Left cardiac atrium (tissue), 4 donors: ENCODE results near the gene PLCXD1. TPM values are rescaled to one million over a fixed set of nuclear protein-coding genes. Genes with fewer than 3 reads are reported as not detected.
"Not testable (repeated sequence)": the region's sequence is repeated elsewhere in the genome, so short reads cannot be mapped to it uniquely, and the experiment has no call there.

Experiments used
- ATAC-seq, 2 donors: fragments of 200-7000 bp; cut with Tn5 transposase; one replicate each; pipeline ENCODE4 v1.9.1; 2020; ENCODE audit warnings: mild to moderate bottlenecking in 2 of 2, moderate library complexity in 2 of 2
- DNase-seq: peaks from one replicate; pipeline ENCODE4 v3.0.0-alpha.2; 2020
- intact Hi-C, 2 donors: fragments of 100-400 bp; cut with DNase I; formaldehyde crosslinking; loops; one replicate each; pipeline versions ENCODE4 v1.14.1 to v1.15.1; 2022 to 2023
- total RNA-seq, 2 donors: library from RNA; stranded (reverse); fragmentation: NEBNext Ultra II Directional; extraction: Animal tissue kit (Norgen Biotek cat#: 25700); gene quantifications; one replicate each; pipeline ENCODE4 v1.2.1, GENCODE V29; 2021
- donor health status: DM: no; HTN: yes; CAD: no.
- donor health status: DM: no; HTN: yes; CAD: no; lungs with severe emphysema.
- donor health status: DM: yes; HTN: yes; CAD: no.
- donor health status: Dilated cardiomyopathy.

The PLCXD1 gene
- total RNA-seq, 2 donors from 2014 or later, result 2.9 to 13.7 TPM

DNA sequence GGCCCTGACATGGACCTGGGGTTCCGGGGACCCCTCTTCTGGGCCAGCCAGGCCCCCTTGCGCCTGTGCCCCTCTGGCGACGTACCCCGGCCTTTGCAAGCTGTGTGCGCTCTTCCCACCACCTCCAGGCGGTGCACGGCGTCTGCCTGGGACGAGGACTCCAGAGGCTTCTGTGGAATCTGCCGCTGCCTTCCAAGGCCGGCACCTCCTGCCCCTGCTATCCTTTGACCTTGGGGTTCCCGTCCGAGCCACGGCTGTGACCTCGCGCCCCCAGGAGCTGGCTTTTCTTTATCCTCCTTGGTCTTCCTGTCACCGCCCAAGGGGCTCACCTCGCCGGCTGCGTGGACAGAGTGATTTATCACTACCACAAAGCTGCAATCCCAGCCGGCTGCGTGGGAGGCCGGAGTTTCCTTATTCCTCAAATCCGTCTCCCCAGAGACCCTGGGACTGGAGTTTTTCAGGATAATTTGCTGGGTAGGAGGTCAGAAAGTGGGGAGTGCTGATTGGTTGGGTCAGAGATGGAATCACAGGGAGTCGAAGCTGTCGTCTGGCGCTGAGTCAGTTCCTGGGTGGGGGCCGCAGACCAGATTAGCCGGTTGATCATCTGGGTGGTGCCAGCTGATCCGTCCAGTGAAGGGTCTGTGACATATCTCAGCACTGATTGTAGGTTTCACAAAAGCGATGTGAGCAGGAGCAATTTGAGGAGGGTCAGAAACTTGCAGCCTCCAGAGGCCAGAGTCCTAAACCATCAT lies 19.8 kb upstream of the PLCXD1 start:
- ATAC-seq (peak; percentile 38 to 68), DNase-seq (peak; percentile 61)
- intact Hi-C loops, result no loop called here

DNA sequence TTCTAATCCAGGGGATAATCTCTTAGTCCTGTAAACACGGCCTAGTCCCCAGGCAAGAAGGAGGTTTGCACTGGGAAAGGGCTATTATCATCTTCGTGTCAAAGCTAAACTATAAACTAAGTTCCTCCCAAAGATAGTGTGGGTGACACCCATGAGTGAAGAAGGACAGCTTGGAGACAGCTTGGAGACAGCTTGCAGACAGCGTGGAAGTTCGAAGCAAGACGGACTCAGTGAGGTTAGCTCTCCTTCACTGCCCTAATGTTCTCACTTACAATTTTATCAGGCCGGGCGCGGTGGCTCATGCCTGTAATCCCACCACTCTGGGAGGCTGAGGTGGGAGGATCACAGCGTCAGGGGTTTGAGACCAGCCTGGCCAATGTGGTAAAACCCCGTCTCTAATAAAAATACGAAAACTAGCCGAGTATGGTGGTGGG lies 19.2 kb upstream of the PLCXD1 start:
- DNase-seq (peak; percentile 17), ATAC-seq (peak in 1 of 2 donors; percentile 50)
- intact Hi-C loops, result no loop called here

DNA sequence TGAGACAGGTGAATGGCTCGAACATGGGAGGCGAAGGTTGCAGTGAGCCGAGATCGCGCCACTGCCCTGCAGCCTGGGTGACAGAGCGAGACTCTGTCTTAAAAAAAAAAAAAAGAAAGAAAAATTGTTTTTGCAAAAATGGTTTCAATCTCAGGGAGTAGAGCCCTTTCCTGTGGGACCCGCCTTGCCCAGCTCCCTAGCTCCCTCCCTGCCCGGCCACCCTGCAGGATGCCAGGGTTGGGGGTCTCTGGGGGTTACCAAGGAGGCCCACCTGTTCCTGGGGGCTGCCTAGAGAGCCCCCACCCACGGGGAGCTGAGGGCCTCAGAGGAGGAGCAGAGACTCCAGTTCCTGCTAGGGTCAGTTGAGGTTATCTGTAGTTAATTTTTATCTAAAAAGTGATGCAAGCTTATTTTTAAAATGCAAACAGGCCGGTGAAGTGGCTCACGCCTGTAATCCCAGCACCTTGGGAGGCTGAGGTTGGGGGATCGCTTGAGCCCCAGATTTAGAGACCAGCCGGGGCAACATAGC lies 18.7 kb upstream of the PLCXD1 start:
- intact Hi-C loops, result no loop called here
- no peak for ATAC-seq
- DNase-seq, result peak; percentile 5

DNA sequence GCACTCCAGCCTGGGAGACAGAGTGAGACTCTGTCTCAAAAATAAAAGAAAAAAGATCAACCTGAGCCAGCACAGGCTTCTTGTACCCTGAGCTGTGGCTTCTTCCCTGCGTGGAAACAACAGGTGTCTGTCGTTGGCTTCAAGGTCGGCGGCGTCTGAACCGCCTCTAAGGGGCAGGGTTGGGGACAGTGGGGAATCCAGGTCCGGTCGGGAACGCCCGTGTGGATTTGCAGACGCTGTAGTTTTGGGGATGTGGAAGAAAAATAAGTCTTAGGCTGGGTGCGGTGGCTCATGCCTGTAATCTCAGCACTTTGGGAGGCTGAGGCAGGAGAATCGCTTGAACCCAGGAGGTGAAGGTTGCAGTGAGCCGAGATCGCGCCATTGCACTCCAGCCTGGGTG lies 17.2 kb upstream of the PLCXD1 start:
- peak; percentile 4 for DNase-seq
- intact Hi-C loops, ATAC-seq: not testable (repeated sequence)

DNA sequence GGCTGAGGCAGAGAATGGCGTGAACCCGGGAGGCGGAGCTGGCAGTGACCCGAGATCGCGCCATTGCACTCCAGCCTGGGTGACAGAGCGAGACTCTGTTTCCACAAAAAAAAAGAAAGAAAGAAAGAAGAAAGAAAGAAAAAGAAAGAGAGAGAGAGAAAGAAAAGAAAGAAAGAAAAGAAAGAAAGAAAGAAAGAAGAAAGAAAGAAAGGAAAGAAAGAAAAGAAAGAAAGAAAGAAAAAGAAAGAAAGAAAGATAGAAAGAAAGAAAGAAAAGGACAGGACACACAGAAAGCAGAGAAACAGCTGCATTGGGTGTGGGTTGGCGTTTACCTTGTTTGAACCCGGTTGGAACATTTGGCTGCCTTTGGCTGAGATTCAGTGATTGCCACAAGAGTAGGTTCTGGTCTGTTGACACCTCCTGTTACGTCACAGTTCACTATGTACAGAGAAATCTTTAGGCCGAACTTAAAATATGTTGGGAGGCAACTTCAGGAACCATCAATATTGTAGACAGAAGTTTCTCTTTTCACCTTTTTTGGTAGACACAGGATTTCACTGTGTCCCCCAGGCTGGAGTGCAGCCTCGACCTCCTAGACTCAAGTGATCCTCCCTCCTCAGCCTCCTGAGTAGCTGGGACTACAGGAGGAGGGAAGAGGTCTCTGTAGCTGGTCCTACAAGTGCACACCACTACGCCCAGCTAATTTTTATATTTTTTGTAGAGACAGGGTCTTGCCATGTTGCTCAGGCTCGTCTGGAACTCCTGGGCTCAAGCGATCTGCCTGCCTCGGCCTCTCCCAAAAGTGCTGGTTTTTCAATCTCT lies 16.3 kb upstream of the PLCXD1 start:
- no peak for DNase-seq
- intact Hi-C loops, result no loop called here
- peak in 1 of 2 donors; percentile 64 for ATAC-seq

DNA sequence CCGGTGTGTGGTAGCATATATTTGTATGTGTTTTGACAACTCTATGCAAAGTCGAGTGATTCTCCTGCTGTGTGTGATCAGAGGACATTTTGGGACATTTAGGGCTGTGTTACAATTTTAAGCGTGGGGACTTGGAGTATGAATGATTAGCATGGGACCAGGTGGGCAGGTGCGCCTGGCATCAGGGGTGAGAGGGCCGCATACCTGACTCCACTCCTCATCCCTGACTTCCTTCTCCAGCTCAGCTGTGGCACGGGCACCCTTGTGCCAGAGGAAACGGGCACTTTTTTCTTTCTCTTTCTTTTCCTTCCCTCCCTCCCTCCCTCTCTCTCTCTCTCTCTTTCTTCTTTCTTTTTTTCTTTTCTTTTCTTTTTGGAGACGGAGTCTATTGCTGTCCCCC lies 15.7 kb upstream of the PLCXD1 start:
- intact Hi-C loops, result no loop called here
- ATAC-seq, result no peak
- no peak for DNase-seq

DNA sequence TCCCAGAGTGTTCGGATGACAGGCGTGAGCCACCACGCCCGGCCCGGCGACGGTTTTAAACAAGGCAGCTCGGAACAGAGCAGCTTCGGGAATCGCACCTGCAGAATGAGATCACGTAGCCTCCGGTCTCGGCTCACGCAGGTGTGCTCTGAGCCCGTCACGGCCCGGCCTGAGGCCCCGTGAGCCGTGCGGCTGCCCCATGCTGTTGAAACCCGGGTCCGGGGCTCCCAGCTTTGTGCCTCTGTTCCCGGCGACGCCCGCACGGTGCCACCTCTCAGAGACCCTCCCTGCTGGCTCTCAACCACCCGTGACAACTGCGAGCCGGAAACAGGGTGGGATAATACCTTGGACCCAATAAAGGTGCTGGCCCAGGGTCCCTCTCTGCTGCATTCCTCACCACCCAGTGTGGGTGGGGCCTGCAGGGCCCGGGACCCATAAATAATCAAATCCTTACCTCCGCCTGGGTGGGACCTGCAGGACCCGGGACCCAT lies 13.4 kb upstream of the PLCXD1 start:
- intact Hi-C loops, result no loop called here
- DNase-seq (peak; percentile 12), ATAC-seq (peak in 1 of 2 donors; percentile 5)

DNA sequence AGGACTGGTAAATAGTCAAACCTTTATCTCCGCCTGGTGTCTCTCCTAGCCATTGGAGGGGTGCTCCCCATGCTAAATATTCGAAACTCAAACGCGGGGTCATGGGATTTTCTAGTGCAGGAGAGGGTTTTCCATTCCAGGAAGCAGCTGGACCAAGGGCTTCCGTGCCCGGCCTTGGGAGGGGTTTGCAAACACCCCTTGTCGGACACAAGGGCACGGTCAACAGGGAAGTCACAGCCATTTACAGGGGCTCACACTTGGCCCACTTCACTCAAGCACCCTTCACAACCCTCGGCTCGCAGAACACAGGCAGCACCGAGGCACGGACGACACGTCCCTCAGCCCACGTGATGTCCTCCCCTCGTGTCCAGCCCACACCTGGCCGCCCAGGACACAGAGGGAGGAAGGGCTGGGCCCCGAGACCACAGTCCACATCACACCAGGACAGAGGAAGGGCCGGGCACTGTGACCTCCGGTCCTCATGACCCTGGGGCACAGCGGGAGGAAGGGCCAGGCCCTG lies 10.3 kb upstream of the PLCXD1 start:
- peak; percentile 9 for DNase-seq
- no peak for ATAC-seq
- intact Hi-C loops, result no loop called here

DNA sequence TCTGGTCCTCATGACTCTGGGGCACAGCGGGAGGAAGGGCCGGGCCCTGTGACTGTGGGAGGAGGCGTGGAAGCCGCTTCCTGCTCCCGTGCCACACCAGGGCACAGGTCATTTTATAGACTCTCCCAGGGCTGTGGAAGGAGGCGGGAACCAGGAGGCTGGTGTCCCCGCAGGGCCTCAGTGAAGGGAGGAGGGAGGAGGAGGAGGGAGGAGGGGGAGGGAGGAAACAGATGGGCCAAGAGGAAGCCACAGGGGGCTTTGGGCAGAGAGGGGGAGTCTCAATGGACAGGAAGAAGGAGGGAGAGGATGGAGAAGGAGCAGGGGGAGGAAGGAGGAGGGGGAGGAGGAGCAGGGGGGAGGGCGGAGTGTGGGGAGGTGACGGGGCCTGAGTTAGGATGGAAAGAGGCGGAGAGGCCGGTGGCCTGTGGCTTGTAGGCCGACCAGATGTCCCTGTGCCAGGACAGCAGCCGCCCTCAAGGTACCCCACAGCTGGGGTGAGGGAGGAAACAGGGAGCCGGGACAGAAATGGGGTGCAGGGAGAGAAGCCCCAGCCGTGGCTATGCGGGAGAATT lies 6.2 kb upstream of the PLCXD1 start:
- intact Hi-C loops, result no loop called here
- DNase-seq (no peak), ATAC-seq (peak; percentile 50 to 61)

DNA sequence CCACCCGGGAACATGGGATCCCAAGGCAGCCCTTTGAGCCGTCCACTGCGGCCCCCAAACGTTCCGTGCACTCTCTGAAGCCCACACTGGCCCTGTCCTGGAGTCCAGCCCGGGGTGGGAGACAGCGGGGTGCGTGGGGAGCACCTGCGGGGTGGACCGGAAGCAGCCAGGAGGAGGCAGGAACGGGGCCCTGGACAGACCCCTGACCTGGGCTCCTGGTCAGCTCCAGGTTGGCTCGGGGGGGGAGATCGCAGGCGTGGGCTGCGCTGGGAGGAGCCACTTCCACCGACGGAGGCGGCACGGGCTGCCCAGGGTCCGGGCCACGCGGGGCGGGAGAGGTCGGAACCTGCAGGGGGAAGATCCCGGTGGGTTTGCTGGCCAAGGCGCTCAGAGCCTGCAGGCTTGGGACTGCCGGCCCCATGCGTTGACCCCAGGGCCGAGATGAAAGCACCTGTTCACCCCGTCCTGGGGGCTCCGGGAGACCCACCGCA lies 5.7 kb upstream of the PLCXD1 start:
- DNase-seq (no peak), ATAC-seq (peak; percentile 12 to 17)
- intact Hi-C loops, result no loop called here

DNA sequence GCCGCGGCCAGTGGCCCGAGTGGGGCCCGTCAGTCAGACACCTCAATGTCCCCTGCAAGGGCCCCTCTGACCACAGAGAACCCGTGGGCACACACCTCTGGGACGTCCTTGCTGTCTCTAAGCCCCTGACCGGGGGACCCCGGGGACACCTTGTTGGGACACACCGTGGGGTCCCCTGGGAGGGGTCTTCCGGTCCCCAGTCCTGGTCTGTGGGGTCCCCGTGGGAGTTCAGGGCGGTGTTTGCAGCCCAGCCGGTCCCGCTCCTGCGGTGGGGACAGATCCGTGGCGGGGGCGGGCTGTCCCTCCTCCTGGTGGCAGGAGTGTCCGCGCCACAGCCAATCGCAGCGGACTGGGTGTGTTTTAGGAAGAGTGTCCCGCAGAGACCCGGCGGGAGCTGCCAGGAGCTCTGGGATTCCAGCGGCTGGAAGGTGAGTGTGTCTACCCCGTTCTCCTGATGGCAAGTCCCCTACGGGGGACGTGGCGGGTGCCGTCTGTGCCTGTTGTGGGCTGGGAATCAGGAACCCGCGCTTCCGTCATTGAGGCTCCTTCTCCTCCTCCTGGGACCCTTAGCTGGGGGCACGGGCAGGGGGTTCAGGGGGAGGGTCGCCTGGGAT lies 5.1 kb upstream of the PLCXD1 start:
- intact Hi-C loops, result no loop called here
- ATAC-seq (peak; percentile 95 to 98), DNase-seq (peak; percentile 80)

DNA sequence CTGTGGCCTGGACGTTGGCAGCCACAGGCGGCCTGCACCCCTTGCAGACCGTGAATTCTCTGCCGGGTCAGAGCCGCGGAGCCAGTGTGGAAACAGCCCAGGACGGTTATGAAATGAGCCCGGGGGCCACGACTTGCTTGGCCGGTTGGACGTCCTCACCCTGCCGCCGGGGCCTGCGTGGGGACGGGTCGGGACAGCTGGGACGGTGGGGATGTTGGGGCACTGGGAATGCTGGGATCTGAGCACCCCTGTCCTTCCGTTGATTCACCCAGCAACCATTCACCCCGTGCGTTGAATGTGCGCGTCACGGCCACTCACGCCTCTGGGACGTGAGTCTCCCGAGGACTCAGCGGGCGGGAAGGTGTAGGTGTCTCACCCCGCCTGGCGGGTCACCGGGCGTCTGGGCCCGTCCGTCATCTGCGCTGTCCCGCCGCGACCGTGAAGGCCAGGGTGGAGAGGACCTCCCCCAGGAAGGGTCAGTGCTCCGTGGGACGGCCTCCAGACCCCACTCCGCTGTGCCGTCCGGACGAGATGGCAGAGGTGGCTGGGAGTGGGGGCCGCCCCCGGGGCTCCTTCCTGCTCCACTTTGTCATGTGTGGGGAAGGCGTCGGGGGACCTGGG lies 4.5 kb upstream of the PLCXD1 start:
- intact Hi-C loops, result no loop called here
- ATAC-seq (peak; percentile 45 to 66), DNase-seq (no peak)

DNA sequence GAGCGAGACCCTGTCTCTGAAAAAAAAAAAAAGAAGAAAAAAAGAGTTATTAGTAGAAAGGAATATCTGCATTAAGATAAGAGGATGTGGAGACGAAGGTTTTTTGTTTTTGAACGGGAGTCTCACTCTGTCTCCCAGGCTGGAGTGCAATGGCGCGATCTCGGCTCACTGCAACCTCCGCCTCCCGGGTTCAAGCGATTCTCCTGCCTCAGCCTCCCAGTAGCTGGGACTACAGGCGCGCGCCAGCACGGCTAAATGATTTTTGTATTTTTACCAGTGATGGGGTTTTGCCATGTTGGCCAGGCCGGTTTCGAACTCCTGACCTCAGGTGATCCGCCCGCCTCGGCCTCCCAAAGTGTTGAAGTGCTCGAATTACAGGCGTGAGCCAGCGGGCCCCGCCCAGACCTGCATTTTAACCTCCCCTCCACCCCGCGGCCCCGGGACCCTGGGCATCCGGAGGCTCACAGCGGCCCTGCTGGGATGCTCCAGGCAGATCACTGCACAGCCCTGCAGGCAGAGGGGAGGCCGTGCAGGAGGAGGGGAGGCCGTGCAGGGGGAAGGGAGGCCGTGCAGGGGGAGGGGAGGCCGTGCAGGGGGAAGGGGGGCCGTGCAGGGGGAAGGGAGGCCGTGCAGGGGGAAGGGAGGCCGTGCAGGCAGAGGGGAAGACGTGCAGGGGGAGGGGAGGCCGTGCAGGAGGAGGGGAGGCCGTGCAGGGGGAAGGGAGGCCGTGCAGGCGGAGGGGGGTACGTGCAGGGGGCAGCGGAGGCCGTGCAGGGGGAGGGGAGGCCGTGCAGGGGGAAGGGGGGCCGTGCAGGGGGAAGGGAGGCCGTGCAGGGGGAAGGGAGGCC lies 1.2 kb upstream of the PLCXD1 start:
- intact Hi-C loops, ATAC-seq, DNase-seq: not testable (repeated sequence)

DNA sequence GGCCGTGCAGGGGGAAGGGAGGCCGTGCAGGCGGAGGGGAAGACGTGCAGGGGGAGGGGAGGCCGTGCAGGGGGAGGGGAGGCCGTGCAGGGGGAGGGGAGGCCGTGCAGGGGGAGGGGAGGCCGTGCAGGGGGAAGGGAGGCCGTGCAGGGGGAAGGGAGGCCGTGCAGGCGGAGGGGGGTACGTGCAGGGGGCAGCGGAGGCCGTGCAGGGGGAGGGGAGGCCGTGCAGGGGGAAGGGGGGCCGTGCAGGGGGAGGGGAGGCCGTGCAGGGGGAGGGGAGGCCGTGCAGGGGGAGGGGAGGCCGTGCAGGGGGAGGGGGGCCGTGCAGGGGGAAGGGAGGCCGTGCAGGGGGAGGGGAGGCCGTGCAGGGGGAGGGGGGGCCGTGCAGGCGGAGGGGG lies 459 bp upstream of the PLCXD1 start:
- ATAC-seq, DNase-seq, intact Hi-C loops: not testable (repeated sequence)

DNA sequence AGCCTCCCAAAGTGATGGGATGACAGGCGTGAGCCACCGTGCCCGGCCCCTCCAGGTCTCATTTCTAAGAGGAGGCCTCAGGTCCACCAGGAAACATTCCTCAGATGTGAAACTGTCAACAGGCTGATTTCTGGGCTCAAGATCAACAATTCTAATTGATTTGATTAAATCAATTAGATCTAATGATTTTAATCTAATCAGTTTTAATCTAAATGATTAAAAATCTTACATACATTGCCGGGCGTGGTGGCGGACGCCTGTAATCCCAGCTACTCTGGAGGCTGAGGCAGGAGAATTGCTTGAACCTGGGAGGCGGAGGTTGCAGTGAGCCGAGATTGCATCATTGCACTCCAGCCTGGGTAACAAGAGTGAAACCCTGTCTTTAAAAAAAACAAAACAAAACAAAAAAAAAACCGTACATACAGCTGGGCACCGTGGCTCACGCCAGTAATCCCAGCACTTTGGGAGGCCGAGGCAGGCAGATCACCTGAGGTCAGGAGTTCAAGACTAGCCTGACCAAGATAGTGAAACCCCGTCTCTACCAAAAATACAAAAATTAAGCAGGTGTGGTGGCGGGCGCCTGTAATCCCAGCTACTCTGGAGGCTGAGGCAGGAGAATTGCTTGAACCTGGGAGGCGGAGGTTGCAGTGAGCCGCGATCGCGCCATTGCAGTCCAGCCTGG lies 960 bp downstream of the PLCXD1 start:
- DNase-seq, result peak; percentile 3
- intact Hi-C loops, ATAC-seq: not testable (repeated sequence)

DNA sequence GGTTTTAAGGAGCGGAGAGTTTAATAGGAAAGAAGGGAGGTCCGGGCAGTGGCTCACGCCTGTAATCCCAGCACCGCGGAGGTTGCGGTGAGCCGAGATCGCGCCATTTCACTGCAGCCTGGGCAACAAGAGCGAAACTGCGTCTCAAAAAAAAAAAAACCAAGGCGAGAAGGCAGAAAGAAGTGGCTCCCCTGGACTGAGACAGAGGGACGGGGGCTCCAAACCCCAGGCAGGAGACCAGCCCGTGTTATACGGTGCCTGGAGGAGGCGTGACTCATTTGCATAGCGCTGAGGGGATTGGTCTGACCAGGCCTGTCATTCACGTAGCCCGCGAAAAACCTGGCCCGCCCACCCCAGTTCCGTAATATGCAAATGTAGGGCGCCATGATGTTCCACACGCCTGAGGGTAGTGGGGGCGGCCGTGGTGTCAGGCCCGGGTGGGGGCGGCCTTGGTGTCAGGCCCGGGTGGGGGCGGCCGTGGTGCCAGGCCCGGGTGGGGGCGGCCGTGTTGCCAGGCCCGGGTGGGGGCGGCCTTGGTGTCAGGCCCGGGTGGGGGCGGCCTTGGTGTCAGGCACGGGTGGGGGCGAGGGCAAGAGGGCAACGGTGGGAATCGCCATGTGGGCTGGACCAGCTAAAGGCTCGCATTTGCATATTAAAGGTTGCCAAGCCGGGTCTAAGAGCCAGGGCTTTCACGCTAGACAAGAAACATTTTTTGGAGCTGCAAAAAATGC lies 2.1 kb downstream of the PLCXD1 start:
- DNase-seq, result peak; percentile 91

More for the DNA sequence above, 2.1 kb downstream of the PLCXD1 start:
- ATAC-seq, result peak; percentile 99
- intact Hi-C loops, result no loop called here
